ENCODE results near the gene PMEPA1. TPM values are rescaled to one million over a fixed set of nuclear protein-coding genes. Genes with fewer than 3 reads are reported as not detected.

PMEPA1 gene
- total RNA-seq, 1 experiment from 2014 or later: 17.8 TPM

- DNase-seq: no peak
- Histone ChIP-seq H3K27me3 (ENCODE audit: control insufficient read depth, insufficient read depth, low read length) (no peaks in the 10 kb centered on the region), H3K36me3 (replicated peaks; ENCODE audit: control insufficient read depth, insufficient read depth, low read length) (peaks cover 2% of the 10 kb centered on the region), H3K4me3 (ENCODE audit: insufficient read depth, low read depth, low read length) (no peak overlapping the region)
Measured at GRCh38 chr20:57676589-57677583, 32.9 kb downstream of the PMEPA1 start.

- no peaks in the 10 kb centered on the region for H3K27me3 ChIP-seq (ENCODE audit: control insufficient read depth, insufficient read depth, low read length)
- H3K4me3 ChIP-seq (ENCODE audit: insufficient read depth, low read depth, low read length): no peak overlapping the region
- no peak for DNase-seq
- H3K36me3 ChIP-seq (replicated peaks; ENCODE audit: control insufficient read depth, insufficient read depth, low read length): peaks cover 2% of the 10 kb centered on the region
Measured at GRCh38 chr20:57675773-57676172, 34.0 kb downstream of the PMEPA1 start.

- H3K4me3 ChIP-seq (ENCODE audit: insufficient read depth, low read depth, low read length): no peak overlapping the region
- 0 out of 2 replicates have a peak, but pooled peaks cover 2% of the 10 kb centered on the region for H3K36me3 ChIP-seq (replicated peaks; ENCODE audit: control insufficient read depth, insufficient read depth, low read length)
- DNase-seq: no peak
- no peaks in the 10 kb centered on the region for H3K27me3 ChIP-seq (ENCODE audit: control insufficient read depth, insufficient read depth, low read length)
Measured at GRCh38 chr20:57672953-57673575, 36.8 kb downstream of the PMEPA1 start.

GRCh38 chr20:57672164-57672563 is 37.7 kb downstream of the PMEPA1 start:
- DNase-seq: no peak
- H3K27me3 ChIP-seq (ENCODE audit: control insufficient read depth, insufficient read depth, low read length): no peaks in the 10 kb centered on the region
- no peak overlapping the region for H3K4me3 ChIP-seq (ENCODE audit: insufficient read depth, low read depth, low read length)
- 0 out of 2 replicates have a peak, but pooled peaks cover 2% of the 10 kb centered on the region for H3K36me3 ChIP-seq (replicated peaks; ENCODE audit: control insufficient read depth, insufficient read depth, low read length)

- no peak for DNase-seq
- Histone ChIP-seq H3K27me3 (ENCODE audit: control insufficient read depth, insufficient read depth, low read length) (no peaks in the 10 kb centered on the region), H3K4me3 (ENCODE audit: insufficient read depth, low read depth, low read length) (no peak overlapping the region), H3K36me3 (replicated peaks; ENCODE audit: control insufficient read depth, insufficient read depth, low read length) (0 out of 2 replicates have a peak, but pooled peaks cover 2% of the 10 kb centered on the region)
Measured at GRCh38 chr20:57671662-57672061, 38.2 kb downstream of the PMEPA1 start.

- 0 out of 2 replicates have a peak, but pooled peaks cover 2% of the 10 kb centered on the region for H3K36me3 ChIP-seq (replicated peaks; ENCODE audit: control insufficient read depth, insufficient read depth, low read length)
- H3K27me3 ChIP-seq (ENCODE audit: control insufficient read depth, insufficient read depth, low read length): no peaks in the 10 kb centered on the region
- no peak for DNase-seq
- H3K4me3 ChIP-seq (ENCODE audit: insufficient read depth, low read depth, low read length): no peak overlapping the region
Measured at GRCh38 chr20:57671072-57671391, 38.8 kb downstream of the PMEPA1 start.

GRCh38 chr20:57670288-57671071 is 39.3 kb downstream of the PMEPA1 start:
- H3K4me3 ChIP-seq (ENCODE audit: insufficient read depth, low read depth, low read length): no peak overlapping the region
- 0 out of 2 replicates have a peak, but pooled peaks cover under 1% of the 10 kb centered on the region for H3K36me3 ChIP-seq (replicated peaks; ENCODE audit: control insufficient read depth, insufficient read depth, low read length)
- no peaks in the 10 kb centered on the region for H3K27me3 ChIP-seq (ENCODE audit: control insufficient read depth, insufficient read depth, low read length)
- no peak for DNase-seq

GRCh38 chr20:57669632-57670031 is 40.2 kb downstream of the PMEPA1 start:
- Histone ChIP-seq H3K27me3 (ENCODE audit: control insufficient read depth, insufficient read depth, low read length) (no peaks in the 10 kb centered on the region), H3K4me3 (ENCODE audit: insufficient read depth, low read depth, low read length) (no peak overlapping the region), H3K36me3 (replicated peaks; ENCODE audit: control insufficient read depth, insufficient read depth, low read length) (no peaks in the 10 kb centered on the region)
- DNase-seq: no peak

GRCh38 chr20:57667924-57668782 is 41.7 kb downstream of the PMEPA1 start:
- DNase-seq: no peak
- Histone ChIP-seq H3K36me3 (replicated peaks; ENCODE audit: control insufficient read depth, insufficient read depth, low read length) (no peaks in the 10 kb centered on the region), H3K27me3 (ENCODE audit: control insufficient read depth, insufficient read depth, low read length) (no peaks in the 10 kb centered on the region), H3K4me3 (ENCODE audit: insufficient read depth, low read depth, low read length) (no peak overlapping the region)

- no peaks in the 10 kb centered on the region for H3K27me3 ChIP-seq (ENCODE audit: control insufficient read depth, insufficient read depth, low read length)
- DNase-seq: no peak
- H3K4me3 ChIP-seq (ENCODE audit: insufficient read depth, low read depth, low read length): no peak overlapping the region
- no peaks in the 10 kb centered on the region for H3K36me3 ChIP-seq (replicated peaks; ENCODE audit: control insufficient read depth, insufficient read depth, low read length)
Measured at GRCh38 chr20:57667388-57667787, 42.4 kb downstream of the PMEPA1 start.

GRCh38 chr20:57666834-57667157 is 43.0 kb downstream of the PMEPA1 start:
- H3K27me3 ChIP-seq (ENCODE audit: control insufficient read depth, insufficient read depth, low read length): no peaks in the 10 kb centered on the region
- H3K36me3 ChIP-seq (replicated peaks; ENCODE audit: control insufficient read depth, insufficient read depth, low read length): no peaks in the 10 kb centered on the region
- no peak for DNase-seq
- H3K4me3 ChIP-seq (ENCODE audit: insufficient read depth, low read depth, low read length): no peak overlapping the region

GRCh38 chr20:57666106-57666833 is 43.5 kb downstream of the PMEPA1 start:
- H3K27me3 ChIP-seq (ENCODE audit: control insufficient read depth, insufficient read depth, low read length): no peaks in the 10 kb centered on the region
- no peak for DNase-seq
- no peak overlapping the region for H3K4me3 ChIP-seq (ENCODE audit: insufficient read depth, low read depth, low read length)
- no peaks in the 10 kb centered on the region for H3K36me3 ChIP-seq (replicated peaks; ENCODE audit: control insufficient read depth, insufficient read depth, low read length)

- no peaks in the 10 kb centered on the region for H3K36me3 ChIP-seq (replicated peaks; ENCODE audit: control insufficient read depth, insufficient read depth, low read length)
- DNase-seq: no peak
Measured at GRCh38 chr20:57665589-57665971, 44.2 kb downstream of the PMEPA1 start.

More at GRCh38 chr20:57665589-57665971, 44.2 kb downstream of the PMEPA1 start:
- H3K27me3 ChIP-seq (ENCODE audit: control insufficient read depth, insufficient read depth, low read length): no peaks in the 10 kb centered on the region
- no peak overlapping the region for H3K4me3 ChIP-seq (ENCODE audit: insufficient read depth, low read depth, low read length)

Data from H7 (cell line).